Measurements from ENCODE around the gene NFATC3.
A peak's percentile ranks its signal among the peaks of the same experiment; 100 is the strongest.

The NFATC3 gene

GRCh38 chr16:68085259-68086071 is at the start of gene NFATC3:
NFATC3 (plus strand) TSS chr16:68085370; CDS start chr16:68085682, 312 bp downstream.
- peak; percentile 97 to 98 (median 98) for DNase-seq (ENCODE audit: low read depth in 3 of 3, low spot score in 1 of 3)

DNA sequence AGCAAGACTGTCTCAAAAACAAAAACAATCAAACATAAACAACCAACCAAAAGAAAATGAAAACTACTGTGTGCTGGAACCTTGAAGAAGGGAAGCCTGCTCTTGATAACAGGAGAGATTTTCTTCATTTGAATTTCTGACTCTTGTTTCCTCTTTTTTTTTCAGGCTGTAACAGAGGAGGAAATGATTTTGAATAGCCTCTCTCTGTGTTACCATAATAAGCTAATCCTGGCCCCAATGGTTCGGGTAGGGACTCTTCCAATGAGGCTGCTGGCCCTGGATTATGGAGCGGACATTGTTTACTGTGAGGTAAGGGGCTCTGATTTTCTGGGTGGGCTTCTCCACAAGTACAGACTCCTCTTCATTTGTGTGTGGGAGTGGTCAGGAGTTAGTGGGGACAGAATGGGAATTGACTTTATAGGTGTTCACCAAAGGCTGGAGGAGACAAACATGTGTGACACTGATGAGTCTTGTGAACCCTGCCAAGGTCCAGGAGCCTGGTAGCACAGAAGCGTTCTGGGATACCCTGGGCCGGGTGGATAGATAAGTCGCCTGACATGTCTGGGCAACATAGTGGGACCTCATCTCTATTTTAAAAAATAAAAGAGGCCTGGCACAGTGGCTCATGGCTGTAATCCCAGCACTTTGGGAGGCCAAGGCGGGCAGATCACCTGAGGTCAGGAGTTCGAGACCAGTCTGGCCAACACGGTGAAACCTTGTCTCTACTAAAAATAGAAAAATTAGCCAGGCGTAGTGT is 47.2 kb upstream of the NFATC3 start:
- no peak for DNase-seq (ENCODE audit: low read depth in 3 of 3, low spot score in 1 of 3)

DNA sequence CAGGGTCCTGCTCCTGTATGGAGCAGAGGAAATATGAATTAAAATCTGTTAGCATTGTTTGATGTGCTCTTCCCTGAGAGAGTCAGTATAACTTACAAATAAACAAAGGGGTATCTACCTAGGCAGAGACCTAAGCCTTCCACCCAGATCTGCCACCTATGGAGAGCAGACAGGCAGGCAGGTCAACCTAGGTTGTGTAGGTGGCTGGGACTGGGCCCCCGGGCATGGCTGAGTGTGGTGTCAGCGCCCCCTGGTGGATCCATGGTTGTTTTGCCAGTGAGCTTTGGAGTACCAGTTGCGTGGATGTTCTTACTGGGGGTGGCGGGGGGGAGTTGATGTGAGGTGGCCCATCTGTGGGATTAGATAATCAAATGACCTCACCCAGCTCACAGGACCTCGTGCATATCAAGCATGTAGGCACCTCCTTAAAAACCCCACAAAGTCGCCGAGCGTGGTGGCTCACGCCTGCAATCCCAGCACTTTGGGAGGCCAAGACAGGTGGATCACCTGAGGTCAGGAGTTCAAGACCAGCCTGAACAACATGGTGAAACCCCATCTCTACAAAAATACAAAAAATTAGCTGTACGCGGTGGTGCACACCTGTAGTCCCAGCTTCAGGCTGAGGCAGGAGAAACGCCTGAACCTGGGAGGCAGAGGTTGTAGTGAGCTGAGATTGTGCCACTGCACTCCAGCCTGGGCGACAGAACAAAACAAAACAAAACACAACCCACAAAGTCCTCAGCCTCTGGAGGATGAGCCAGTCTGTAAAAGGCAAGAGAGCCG is 44.5 kb upstream of the NFATC3 start:
- DNase-seq (ENCODE audit: low read depth in 3 of 3, low spot score in 1 of 3): peak; percentile 76 to 86 (median 85)

DNA sequence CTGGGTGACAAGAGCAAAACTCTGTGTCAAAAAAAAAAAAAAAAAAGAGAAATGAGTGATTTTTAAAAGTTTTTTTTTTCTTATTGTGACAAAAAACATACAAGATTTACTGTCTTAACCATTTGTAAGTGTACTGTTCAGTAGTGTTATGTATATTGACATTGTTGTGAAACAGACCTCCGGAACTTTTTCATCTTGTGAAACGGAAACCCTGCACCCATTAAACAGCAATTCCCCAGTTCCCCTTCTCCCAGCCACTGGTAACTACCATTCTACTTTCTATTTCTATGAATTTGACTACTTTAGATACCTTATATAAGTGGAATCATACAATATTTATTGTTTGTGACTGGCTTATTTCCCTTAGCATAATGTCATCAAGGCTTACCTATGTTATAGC is 43.4 kb upstream of the NFATC3 start:
- no peak for DNase-seq (ENCODE audit: low read depth in 3 of 3, low spot score in 1 of 3)

DNA sequence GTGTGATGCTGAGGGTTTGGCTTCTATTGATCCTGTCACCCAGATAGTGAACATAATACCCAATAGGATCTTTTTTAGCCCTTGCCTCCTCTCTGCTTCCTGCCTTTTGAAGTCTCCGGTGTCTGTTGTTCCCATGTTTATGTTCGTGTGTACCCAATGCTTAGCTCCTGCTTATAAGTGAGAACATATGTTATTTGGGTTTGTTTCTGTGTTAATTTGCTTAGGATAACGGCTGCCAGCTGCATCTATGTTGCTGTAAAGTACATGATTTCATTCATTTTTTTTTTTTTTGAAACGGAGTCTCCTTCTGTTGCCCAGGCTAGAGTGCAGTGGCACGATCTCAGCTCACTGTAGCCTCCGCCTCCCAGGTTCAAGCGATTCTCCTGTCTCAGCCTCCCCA is 39.1 kb upstream of the NFATC3 start:
- no peak for DNase-seq (ENCODE audit: low read depth in 3 of 3, low spot score in 1 of 3)

GRCh38 chr16:68047987-68048386 is 37.2 kb upstream of the NFATC3 start:
- DNase-seq (ENCODE audit: low read depth in 3 of 3, low spot score in 1 of 3): no peak

GRCh38 chr16:68049449-68049848 is 35.7 kb upstream of the NFATC3 start:
- DNase-seq (ENCODE audit: low read depth in 3 of 3, low spot score in 1 of 3): no peak

DNA sequence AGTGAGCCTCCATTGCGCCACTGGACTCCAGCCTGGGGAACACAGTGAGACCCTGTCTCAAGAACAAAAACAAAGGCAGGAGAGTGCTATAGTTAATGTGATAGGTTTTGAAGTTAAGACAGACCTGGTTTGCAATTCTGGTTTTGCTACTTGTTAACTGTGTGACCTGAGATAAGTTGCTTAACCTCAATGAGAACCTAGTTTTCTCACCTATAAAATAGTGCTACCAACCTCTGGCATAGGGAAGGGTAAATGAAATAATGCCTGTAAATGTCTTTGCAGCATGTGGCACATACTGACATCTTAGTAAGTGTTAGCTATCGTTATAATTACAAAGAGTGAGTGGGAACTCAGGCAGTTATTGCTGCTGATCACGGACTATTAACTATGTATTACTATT is 29.8 kb upstream of the NFATC3 start:
- DNase-seq (ENCODE audit: low read depth in 3 of 3, low spot score in 1 of 3): no peak

DNA sequence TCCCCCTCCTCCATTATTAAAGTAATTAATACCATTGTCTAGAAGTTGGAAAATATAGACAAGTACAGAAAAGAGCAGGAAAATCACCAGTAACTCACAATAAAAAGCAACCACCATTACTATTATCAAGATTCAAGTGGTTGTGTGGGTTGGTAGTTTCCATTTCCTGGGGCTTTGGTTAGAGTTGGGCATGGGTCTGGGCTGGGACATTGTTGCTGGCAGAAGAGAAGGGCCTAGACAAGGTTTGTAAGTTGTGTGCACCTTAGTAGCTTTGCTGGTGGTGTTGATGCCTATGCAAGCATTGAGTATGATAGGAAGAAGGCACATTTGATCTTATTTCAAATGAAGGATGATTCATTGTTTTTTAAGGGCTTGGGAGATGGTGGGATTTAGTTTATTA is 25.4 kb upstream of the NFATC3 start:
- DNase-seq (ENCODE audit: low read depth in 3 of 3, low spot score in 1 of 3): no peak

- DNase-seq (ENCODE audit: low read depth in 3 of 3, low spot score in 1 of 3): no peak
These were observed 23.8 kb upstream of the NFATC3 start for GRCh38 chr16:68061396-68061795.

DNA sequence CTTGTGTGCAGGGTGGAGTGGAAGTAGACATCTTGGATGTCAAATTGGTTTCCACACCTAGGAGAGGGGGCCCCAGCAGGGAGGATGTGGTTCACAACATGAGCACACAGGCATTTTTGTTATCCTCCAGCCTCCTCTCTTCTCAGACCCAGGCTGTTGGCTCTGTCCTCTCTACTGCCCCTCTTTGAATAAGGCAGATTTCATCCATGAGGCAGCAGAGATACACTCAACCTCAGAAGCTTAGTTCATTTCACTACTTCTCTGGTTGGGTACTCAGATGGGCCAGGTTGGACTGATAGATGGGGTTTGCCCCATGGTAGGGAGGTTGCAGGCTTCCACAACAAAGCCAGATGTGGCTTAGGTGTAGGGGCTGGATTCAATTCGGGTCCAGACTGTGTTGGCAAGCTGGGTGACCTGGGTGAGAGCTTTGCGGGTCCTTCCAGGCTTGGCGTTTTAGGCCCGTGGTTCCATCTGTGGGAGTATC is 22.2 kb upstream of the NFATC3 start:
- DNase-seq (ENCODE audit: low read depth in 3 of 3, low spot score in 1 of 3): no peak

- DNase-seq (ENCODE audit: low read depth in 3 of 3, low spot score in 1 of 3): peak; percentile 31 to 50 (median 38)
These were observed 20.3 kb upstream of the NFATC3 start for GRCh38 chr16:68064791-68065365.

DNA sequence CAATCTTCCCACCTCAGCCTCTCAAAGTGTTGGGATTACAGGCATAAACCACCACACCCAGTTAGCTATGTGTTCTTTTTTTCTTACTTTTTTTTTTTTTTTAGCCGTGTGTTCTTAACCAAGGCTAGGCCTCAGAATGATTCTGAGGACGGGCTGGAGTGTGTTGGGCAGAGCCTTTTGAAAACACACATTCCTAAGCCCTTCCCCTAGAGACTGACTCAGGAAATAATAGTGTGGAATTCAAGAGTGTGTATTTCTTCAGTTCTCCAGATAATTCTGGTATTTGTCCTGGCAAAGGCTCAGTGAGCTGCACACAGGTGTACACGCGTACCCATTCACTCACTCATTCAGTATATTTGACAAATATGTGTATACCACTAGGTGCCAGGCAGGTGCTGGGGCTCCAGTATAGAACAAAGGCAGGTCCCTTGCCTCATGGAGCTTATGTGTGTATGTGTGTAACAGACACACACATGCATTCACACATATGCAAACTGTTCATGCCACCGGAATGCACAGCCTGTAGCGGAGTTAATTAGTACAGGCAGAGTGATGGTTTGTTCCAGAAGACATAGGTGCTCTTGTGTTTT is 19.4 kb upstream of the NFATC3 start:
- DNase-seq (ENCODE audit: low read depth in 3 of 3, low spot score in 1 of 3): no peak

DNA sequence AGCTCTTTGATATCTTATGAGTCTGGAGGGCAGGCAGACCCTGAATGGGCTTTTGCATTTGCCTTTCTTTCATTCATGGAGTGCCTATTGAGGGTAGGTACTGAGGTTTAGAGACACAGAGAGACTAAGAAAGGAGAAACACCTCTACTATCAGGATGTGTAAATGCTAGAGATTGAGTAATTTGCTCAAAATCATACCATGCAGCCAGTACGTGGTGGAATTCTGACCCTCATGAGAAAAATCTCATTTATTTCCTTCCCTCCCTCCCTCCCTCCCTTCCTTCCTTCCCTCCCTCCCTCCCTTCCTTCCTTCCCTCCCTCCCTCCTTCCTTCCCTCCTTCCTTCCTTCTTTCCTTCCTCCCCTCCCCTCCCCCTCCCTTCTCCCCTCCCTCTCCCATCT is 18.4 kb upstream of the NFATC3 start:
- no peak for DNase-seq (ENCODE audit: low read depth in 3 of 3, low spot score in 1 of 3)

- DNase-seq (ENCODE audit: low read depth in 3 of 3, low spot score in 1 of 3): no peak
These were observed 16.2 kb upstream of the NFATC3 start for GRCh38 chr16:68068926-68069325.

- DNase-seq (ENCODE audit: low read depth in 3 of 3, low spot score in 1 of 3): no peak
These were observed 15.5 kb upstream of the NFATC3 start for GRCh38 chr16:68069511-68070248.

DNA sequence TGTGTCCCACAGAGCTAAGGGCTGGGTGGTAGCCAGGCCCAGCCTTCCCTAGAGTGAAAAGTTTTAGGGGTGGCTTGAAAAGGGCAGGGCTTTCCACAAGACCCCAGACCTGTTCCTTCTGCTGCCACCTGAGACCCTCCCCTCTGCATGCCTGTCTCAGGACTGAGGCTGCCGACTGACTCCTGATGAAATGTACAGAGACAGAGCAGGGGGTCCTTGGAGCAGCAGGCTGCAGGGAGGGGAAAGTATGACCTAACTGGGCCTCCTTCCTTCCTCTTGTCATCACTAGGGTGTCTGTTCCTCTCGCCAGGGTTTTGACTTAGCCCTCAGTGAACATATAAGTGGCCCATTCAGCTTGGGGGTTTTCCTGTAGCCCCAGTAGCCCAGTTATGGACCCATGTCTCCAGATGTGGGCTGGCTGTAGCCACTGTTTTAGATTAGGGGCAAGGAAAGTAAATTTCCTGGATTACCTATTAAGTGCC is 14.9 kb upstream of the NFATC3 start:
- DNase-seq (ENCODE audit: low read depth in 3 of 3, low spot score in 1 of 3): no peak

DNA sequence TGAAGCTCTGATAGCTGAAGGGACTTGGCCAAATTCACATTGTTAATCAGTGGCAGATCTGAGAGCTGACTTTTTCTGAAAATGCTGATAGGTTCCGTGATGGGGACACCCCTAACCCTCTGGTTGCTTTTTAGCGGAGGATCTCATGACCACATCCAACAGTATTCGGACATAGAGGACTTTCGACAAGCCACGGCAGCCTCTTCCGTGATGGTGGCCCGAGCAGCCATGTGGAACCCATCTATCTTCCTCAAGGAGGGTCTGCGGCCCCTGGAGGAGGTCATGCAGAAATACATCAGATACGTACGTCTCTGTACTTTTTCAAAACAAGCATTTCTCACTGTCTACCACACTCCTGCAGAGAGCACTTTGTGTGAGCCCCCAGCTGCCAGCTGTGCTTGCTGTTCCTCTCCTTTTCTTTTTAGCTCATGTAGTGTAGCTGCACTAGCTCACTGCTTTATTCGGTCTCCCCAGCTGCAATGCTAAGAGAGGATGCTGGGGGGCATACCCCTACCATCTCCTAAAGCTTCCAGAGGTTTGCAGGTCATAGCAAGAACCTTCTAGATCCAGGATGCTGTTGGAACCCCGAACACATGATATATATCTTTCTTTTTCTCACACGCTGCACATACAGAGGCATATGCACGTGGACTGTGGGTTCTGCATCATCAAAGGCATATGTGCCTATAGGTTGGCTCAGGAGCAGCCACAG is 14.2 kb upstream of the NFATC3 start:
- DNase-seq (ENCODE audit: low read depth in 3 of 3, low spot score in 1 of 3): no peak

DNA sequence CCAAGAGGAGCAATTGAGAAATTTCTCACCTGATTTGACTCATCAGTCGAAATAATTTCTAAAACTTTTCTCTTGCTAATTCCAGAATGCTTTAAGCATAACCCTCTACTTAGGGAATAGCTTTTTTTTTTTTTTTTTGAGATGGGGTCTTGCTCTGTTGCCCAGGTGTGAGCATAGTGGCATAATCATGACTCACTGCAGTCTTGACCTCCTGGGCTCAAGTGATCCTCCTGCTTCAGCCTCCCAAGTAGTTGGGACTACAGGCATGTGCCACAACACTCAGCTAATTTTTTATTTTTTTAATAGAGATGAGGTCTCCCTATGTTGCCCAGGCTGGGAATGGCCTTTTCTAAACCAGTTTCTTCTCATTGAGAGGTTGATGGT is 13.7 kb upstream of the NFATC3 start:
- DNase-seq (ENCODE audit: low read depth in 3 of 3, low spot score in 1 of 3): no peak

All from stimulated activated CD4-positive, alpha-beta T cell treated with anti-CD3 and anti-CD28 coated beads, TNF-alpha, amount 100 ng/mL, for 1 hour (primary cell).